Endothelial cell of umbilical vein (primary cell): ENCODE results near the gene PROKR2. TPM values are rescaled to one million over a fixed set of nuclear protein-coding genes. Genes with fewer than 3 reads are reported as not detected.

Experiments
- BruUV-seq: library from RNA; stranded (reverse); fragments of 400-500 nt; replicated peaks from 2 replicates; lab custom pipeline; 2021; lab: Mats Ljungman, UMichigan
- CTCF ChIA-PET: fragments of 300-600, 350-600 bp; sonication (Branson Sonifier 250); formaldehyde crosslinking; loops from one replicate; lab custom pipeline; 2021; ENCODE audit warnings: antibody characterized with exemption, inconsistent platforms; lab: Charles Lee
- POLR2A ChIA-PET: fragments of 300-600, 350-600 bp; sonication (Branson Sonifier 250); formaldehyde crosslinking; loops from one replicate; lab custom pipeline; 2021; ENCODE audit warnings: antibody characterized with exemption, inconsistent platforms; lab: Charles Lee
- DNase-seq: peaks from one replicate; pipeline ENCODE4 v3.0.0-alpha.2; 2011; ENCODE audit warnings: low read depth, low spot score
- FAIRE-seq: peaks from 2 replicates; lab custom pipeline; 2011; peaks lifted over from hg19 to GRCh38; lab: Jason Lieb, UNC
- H2AFZ ChIP-seq: 2 replicates; pipeline ENCODE4 v1.6.0; 2012; ENCODE audit warnings: low read depth, low read length, control low read depth, inconsistent platforms
- H3K27ac ChIP-seq: 2 replicates; pipeline ENCODE4 v1.5.1; 2011; ENCODE audit warnings: low read depth, mild to moderate bottlenecking, control low read depth, low read length, moderate library complexity; ENCODE audit not compliant: insufficient read depth
- H3K27me3 ChIP-seq, 2 experiments: 2 replicates each; pipeline versions ENCODE4 v1.6.0 to v1.6.1; 2011; ENCODE audit warnings: low read length in 2 of 2, mixed read lengths in 1 of 2; ENCODE audit not compliant: control insufficient read depth in 2 of 2, insufficient read depth in 2 of 2
- H3K36me3 ChIP-seq, 2 experiments: 2 replicates in 1 of 2; 3 replicates in 1 of 2; pipeline ENCODE4 v1.5.1; 2011; ENCODE audit warnings: low read length in 2 of 2, mild to moderate bottlenecking in 1 of 2, moderate library complexity in 1 of 2; ENCODE audit not compliant: control insufficient read depth in 2 of 2, insufficient read depth in 2 of 2; ENCODE audit errors: extremely low read depth in 1 of 2
- H3K4me1 ChIP-seq: 3 replicates; pipeline ENCODE4 v1.5.1; 2011; ENCODE audit warnings: mild to moderate bottlenecking, low read length; ENCODE audit not compliant: control insufficient read depth, insufficient read depth; ENCODE audit errors: extremely low read depth
- H3K4me2 ChIP-seq: 2 replicates; pipeline ENCODE4 v1.6.1; 2011; ENCODE audit warnings: low read length, control low read depth, mixed read lengths; ENCODE audit not compliant: insufficient read depth
- H3K4me3 ChIP-seq, 3 experiments: fragments of 200-600 bp in 1 of 3; sonication (generic), shearing (Covaris generic) in 1 of 3; replicated peaks in 1 of 3; 2 replicates each; pipeline ENCODE4 v1.5.1; 2011 to 2016; ENCODE audit warnings: control low read depth in 3 of 3, low read length in 3 of 3, mild to moderate bottlenecking in 2 of 3, inconsistent platforms in 1 of 3, low read depth in 1 of 3, moderate library complexity in 1 of 3; ENCODE audit not compliant: insufficient read depth in 1 of 3
- H3K79me2 ChIP-seq: 2 replicates; pipeline ENCODE4 v1.6.0; 2012; ENCODE audit warnings: low read length, inconsistent platforms; ENCODE audit not compliant: control insufficient read depth, insufficient read depth
- H3K9ac ChIP-seq: replicated peaks from 2 replicates; pipeline ENCODE3; 2011; ENCODE audit warnings: low read length, control low read depth; ENCODE audit not compliant: insufficient read depth; ENCODE audit errors: extremely low read depth
- H3K9me1 ChIP-seq: replicated peaks from 3 replicates; pipeline ENCODE4 v1.6.0; 2011; ENCODE audit warnings: mild to moderate bottlenecking, low read length; ENCODE audit not compliant: control insufficient read depth, insufficient read depth; ENCODE audit errors: extremely low read depth
- H3K9me3 ChIP-seq: replicated peaks from 2 replicates; pipeline ENCODE4 v1.5.1; 2012; ENCODE audit warnings: low read length, inconsistent platforms; ENCODE audit not compliant: control insufficient read depth, insufficient read depth
- H4K20me1 ChIP-seq: replicated peaks from 2 replicates; pipeline ENCODE3; 2011; ENCODE audit warnings: mild to moderate bottlenecking, low read length; ENCODE audit not compliant: control insufficient read depth, insufficient read depth; ENCODE audit errors: extremely low read depth
- CTCF ChIP-seq, 2 donors: IDR thresholded peaks; 1 replicate in 1 of 2; 2 replicates in 1 of 2; pipeline ENCODE4 v1.5.1; 2011; ENCODE audit warnings: low read length in 2 of 2, mild to moderate bottlenecking in 2 of 2, moderate library complexity in 2 of 2, control low read depth in 1 of 2, inconsistent platforms in 1 of 2, low read depth in 1 of 2; ENCODE audit not compliant: insufficient read depth in 1 of 2; ENCODE audit errors: extremely low read depth in 1 of 2
- EZH2 ChIP-seq: IDR thresholded peaks from 2 replicates; pipeline ENCODE4 v1.6.1; 2012; ENCODE audit warnings: borderline replicate concordance, low read depth, mild to moderate bottlenecking, moderate library complexity, low read length, inconsistent platforms; ENCODE audit not compliant: severe bottlenecking
- FOS ChIP-seq: IDR thresholded peaks from 2 replicates; pipeline ENCODE4 v1.6.1; 2011; ENCODE audit warnings: mild to moderate bottlenecking, low read length, moderate library complexity, borderline replicate concordance; ENCODE audit not compliant: insufficient read depth
- GATA2 ChIP-seq: IDR thresholded peaks from 2 replicates; pipeline ENCODE4 v1.7.0; 2011; ENCODE audit warnings: low read depth, mild to moderate bottlenecking, moderate library complexity, mixed read lengths, low read length; ENCODE audit not compliant: insufficient read length, insufficient read depth
- JUN ChIP-seq: IDR thresholded peaks from 2 replicates; pipeline ENCODE4 v1.6.1; 2011; ENCODE audit warnings: borderline replicate concordance, low read depth; ENCODE audit not compliant: insufficient read length, insufficient read depth
- MAX ChIP-seq: IDR thresholded peaks from 2 replicates; pipeline ENCODE4 v1.6.1; 2011; ENCODE audit not compliant: insufficient read depth, insufficient read length
- MYC ChIP-seq: IDR thresholded peaks from one replicate; pipeline ENCODE4 v1.6.1; 2011; ENCODE audit warnings: mild to moderate bottlenecking, low read depth, low read length
- POLR2A ChIP-seq: IDR thresholded peaks from 2 replicates; pipeline ENCODE4 v1.6.1; 2012; ENCODE audit warnings: low read depth, mild to moderate bottlenecking, control low read depth, low read length
- POLR2AphosphoS5 ChIP-seq: IDR thresholded peaks from 2 replicates; pipeline ENCODE4 v1.6.1; 2012; ENCODE audit warnings: low read depth, mild to moderate bottlenecking, control low read depth, low read length, moderate library complexity; ENCODE audit not compliant: insufficient read depth
- dilution Hi-C: fragments of 300-500 bp; cut with MboI; formaldehyde crosslinking; loops from one replicate; pipeline ENCODE4 v1.15.0; 2019; ENCODE audit warnings: low sequenced_read_pairs; ENCODE audit not compliant: extremely low pct_ligation_motif_present
- intact Hi-C: fragments of 100-400 bp; cut with micrococcal nuclease; formaldehyde crosslinking; loops from one replicate; pipeline ENCODE4 v1.10.0; 2022
- polyA plus RNA-seq, 4 experiments: library from polyadenylated mRNA; depleted of rRNA in 3 of 4; stranded (reverse) in 3 of 4; unstranded in 1 of 4; fragments of >200 nt; gene quantifications; 2 replicates each; pipeline versions ENCODE4 v1.2.1 to v1.2.3, GENCODE V29; 2011 to 2012; ENCODE audit warnings: missing spikeins in 1 of 4
- total RNA-seq: library from RNA; stranded (reverse); gene quantifications from 2 replicates; pipeline ENCODE4 v1.2.3, GENCODE V29; 2021

The PROKR2 gene
- total and polyA plus RNA-seq, 2 donors (not counting 3 experiments of a cell fraction or from before 2014, with no cell fraction given): not detected

- no TSS peak for BruUV-seq
- no peaks in the 10 kb centered on the region for H3K36me3 ChIP-seq
- H3K27ac ChIP-seq: no peak overlapping the region
- H3K9ac ChIP-seq: no peak overlapping the region
- ChIA-PET CTCF (interaction anchor here (1.0 to 1.2 kb wide), 4 partner anchors 10 to 126 kb away, joined by 4 to 6 read pairs (median 4); no protein-coding TSS in a partner anchor), POLR2A (no interaction called here)
- peak; percentile 56 for DNase-seq
- no peaks in the 10 kb centered on the region for H3K79me2 ChIP-seq
- dilution Hi-C loops: no loop called here
- no peak overlapping the region for H3K4me3 ChIP-seq
- no peak overlapping the region for H2AFZ ChIP-seq
- intact Hi-C loops: loop anchor here (10.0 kb wide), 1 partner anchor 45 kb away; no protein-coding TSS in a partner anchor
- FAIRE-seq: peak; percentile 93
- no peaks in the 10 kb centered on the region for H4K20me1 ChIP-seq
- TF ChIP-seq POLR2AphosphoS5 (peak; percentile 32), CTCF (IDR thresholded peaks at IDR 0.05; ENCODE audit: extremely low read depth in 1 of 2, insufficient read depth in 1 of 2, low read depth in 1 of 2, low read length in 2 of 2) (no peak), JUN (no peak), FOS (peak; percentile 95)
- H3K9me3 ChIP-seq: no peaks in the 10 kb centered on the region
- H3K9me1 ChIP-seq: no peaks in the 10 kb centered on the region
- H3K4me1 ChIP-seq: peaks cover 23% of the 10 kb centered on the region
- peak overlapping the region; percentile 17 for H3K4me2 ChIP-seq
- H3K27me3 ChIP-seq: peaks cover 0 to 1% of the 10 kb centered on the region in 2 experiments
Measured at GRCh38 chr20:5349448-5349847, 32.7 kb upstream of the PROKR2 start.

- ChIA-PET POLR2A (no interaction called here), CTCF (no interaction called here)
- no peaks in the 10 kb centered on the region for H3K9me1 ChIP-seq
- no peak overlapping the region for H3K9ac ChIP-seq
- TF ChIP-seq EZH2 (no peak), CTCF (IDR thresholded peaks at IDR 0.05; ENCODE audit: extremely low read depth in 1 of 2, insufficient read depth in 1 of 2, low read depth in 1 of 2, low read length in 2 of 2) (no peak), GATA2 (no peak), MYC (no peak), JUN (no peak), POLR2AphosphoS5 (no peak), FOS (no peak), POLR2A (no peak), MAX (no peak)
- intact Hi-C loops (loop anchor here (10.0 kb wide), 1 partner anchor 53 kb away; no protein-coding TSS in a partner anchor), dilution Hi-C loops (no loop called here)
- no peaks in the 10 kb centered on the region for H3K4me1 ChIP-seq
- no peak overlapping the region for H2AFZ ChIP-seq
- H4K20me1 ChIP-seq: no peaks in the 10 kb centered on the region
- no peak overlapping the region for H3K27ac ChIP-seq
- FAIRE-seq: no peak
- no peak overlapping the region for H3K4me3 ChIP-seq
- DNase-seq: no peak
- no peaks in the 10 kb centered on the region for H3K36me3 ChIP-seq
- H3K79me2 ChIP-seq: no peaks in the 10 kb centered on the region
- no peak overlapping the region for H3K4me2 ChIP-seq
- no TSS peak for BruUV-seq
- H3K27me3 ChIP-seq: peaks cover 7 to 36% of the 10 kb centered on the region in 2 experiments
- no peaks in the 10 kb centered on the region for H3K9me3 ChIP-seq
Measured at GRCh38 chr20:5342021-5342420, 25.3 kb upstream of the PROKR2 start.
